Body of pancreas (tissue), 4 donors: ENCODE data around the gene SUMO2. TPM values are rescaled to one million over a fixed set of nuclear protein-coding genes. Genes with fewer than 3 reads are reported as not detected.
"Not testable (repeated sequence)": the region's sequence is repeated elsewhere in the genome, so short reads cannot be mapped to it uniquely, and the experiment has no call there.

Experiments
- ATAC-seq: fragments of 150-250 bp; one replicate; pipeline ENCODE4 v1.9.1; 2016
- DNase-seq, 4 donors: peaks; one replicate each; pipeline ENCODE4 v3.0.0-alpha.2; 2019
- H3K27ac ChIP-seq, 4 donors: fragments of 200-600 bp; sonication (generic); 1 replicate in 3 of 4; 2 replicates in 1 of 4; pipeline versions ENCODE4 v1.5.1 to v1.6.1; 2016 to 2019; ENCODE audit warnings: mild to moderate bottlenecking in 1 of 4, mixed read lengths in 1 of 4, moderate library complexity in 1 of 4
- H3K27me3 ChIP-seq, 2 donors: fragments of 200-600 bp; sonication (generic); one replicate each; pipeline ENCODE4 v1.6.0; 2016; ENCODE audit warnings: mild to moderate bottlenecking in 1 of 2
- H3K36me3 ChIP-seq, 2 donors: fragments of 200-600 bp; sonication (generic); replicated peaks in 1 of 2; 2 replicates each; pipeline ENCODE4 v1.5.1; 2016; ENCODE audit warnings: low read depth in 2 of 2; ENCODE audit not compliant: insufficient read depth in 1 of 2
- H3K4me1 ChIP-seq: fragments of 200-600 bp; sonication (generic); one replicate; pipeline ENCODE4 v1.6.0; 2016
- H3K4me3 ChIP-seq, 2 donors: fragments of 200-600 bp; sonication (generic); 1 replicate in 1 of 2; 2 replicates in 1 of 2; pipeline ENCODE4 v1.5.1; 2016 to 2019
- H3K9me3 ChIP-seq, 3 donors: fragments of 200-600 bp; sonication (generic); 1 replicate in 2 of 3; 2 replicates in 1 of 3; pipeline ENCODE4 v1.5.1; 2016
- POLR2A ChIP-seq, 3 donors: fragments of 450-650 bp; IDR thresholded peaks; one replicate each; pipeline ENCODE4 v1.6.1; 2016; ENCODE audit warnings: antibody characterized with exemption in 3 of 3, mild to moderate bottlenecking in 2 of 3
- WGBS, 2 donors: methylation state at CpG; one replicate each; pipeline ENCODE4 v1.1.5; 2017; 5-methylcytosine and 5-hydroxymethylcytosine counted together
- intact Hi-C: fragments of 100-400 bp; cut with DNase I; formaldehyde crosslinking; loops from one replicate; pipeline ENCODE4 v1.15.1; 2023
- total RNA-seq, 2 donors: library from RNA; depleted of rRNA; stranded (reverse); fragments of >200 nt; gene quantifications; one replicate each; pipeline ENCODE4 v1.1.0, GENCODE V29; 2016
- TF ChIP-seq, protein P1 (sequence below), 7 experiments: fragments of 450-650 bp in 4 of 7; fragments of 200-600 bp in 3 of 7; sonication (generic) in 3 of 7; IDR thresholded peaks; one replicate each; pipeline ENCODE4 v1.5.1; 2016 to 2019; ENCODE audit warnings: antibody characterized with exemption in 7 of 7

The SUMO2 gene
- total RNA-seq, 2 donors from 2014 or later, result 25.1 to 25.2 TPM

DNA sequence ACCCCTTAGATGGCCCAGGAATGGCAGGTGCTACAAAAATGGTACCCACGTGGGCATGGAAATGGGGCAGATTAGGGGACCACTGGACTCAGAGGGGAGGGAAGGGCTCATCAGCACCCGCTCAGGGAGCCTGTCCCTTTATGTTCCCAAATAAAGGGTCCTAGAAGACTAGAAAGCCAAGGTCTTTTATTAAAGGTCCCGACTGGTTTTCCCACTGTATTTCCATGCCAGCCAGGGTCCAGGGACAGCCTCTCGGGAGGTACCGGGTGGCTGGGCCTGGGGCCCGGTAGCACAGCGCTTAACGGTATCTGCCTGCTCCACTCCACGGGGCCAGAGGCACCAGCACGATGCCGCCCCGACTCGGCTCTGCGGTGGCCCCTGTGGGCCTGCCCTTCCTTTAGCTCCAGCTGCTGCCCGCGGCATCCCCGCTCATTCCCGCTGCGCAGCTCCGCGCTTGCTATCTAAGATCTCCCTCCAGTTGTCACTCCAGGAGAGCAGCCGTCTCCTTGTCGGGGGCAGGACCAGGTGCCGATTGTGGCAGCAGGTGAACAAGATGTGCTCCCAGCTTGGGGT, 52.6 kb downstream of the SUMO2 start:
- no peak overlapping the region for H3K4me3 ChIP-seq
- no peaks in the 10 kb centered on the region for H3K27me3 ChIP-seq
- H3K27ac ChIP-seq, result peak overlapping the region in 3 of 4 donors; percentile 85 to 89 (median 89)
- intact Hi-C loops, result no loop called here
- DNase-seq (peak in 1 of 4 donors; percentile 25), ATAC-seq (no peak)
- H3K4me1 ChIP-seq, result peaks cover 18% of the 10 kb centered on the region
- 67 to 76% methylated on average over 20 to 24 of the region's 24 CpGs for WGBS, 2 donors
- TF ChIP-seq POLR2A (IDR thresholded peaks at IDR 0.05), result no peak
- TF ChIP-seq, protein P1, sequence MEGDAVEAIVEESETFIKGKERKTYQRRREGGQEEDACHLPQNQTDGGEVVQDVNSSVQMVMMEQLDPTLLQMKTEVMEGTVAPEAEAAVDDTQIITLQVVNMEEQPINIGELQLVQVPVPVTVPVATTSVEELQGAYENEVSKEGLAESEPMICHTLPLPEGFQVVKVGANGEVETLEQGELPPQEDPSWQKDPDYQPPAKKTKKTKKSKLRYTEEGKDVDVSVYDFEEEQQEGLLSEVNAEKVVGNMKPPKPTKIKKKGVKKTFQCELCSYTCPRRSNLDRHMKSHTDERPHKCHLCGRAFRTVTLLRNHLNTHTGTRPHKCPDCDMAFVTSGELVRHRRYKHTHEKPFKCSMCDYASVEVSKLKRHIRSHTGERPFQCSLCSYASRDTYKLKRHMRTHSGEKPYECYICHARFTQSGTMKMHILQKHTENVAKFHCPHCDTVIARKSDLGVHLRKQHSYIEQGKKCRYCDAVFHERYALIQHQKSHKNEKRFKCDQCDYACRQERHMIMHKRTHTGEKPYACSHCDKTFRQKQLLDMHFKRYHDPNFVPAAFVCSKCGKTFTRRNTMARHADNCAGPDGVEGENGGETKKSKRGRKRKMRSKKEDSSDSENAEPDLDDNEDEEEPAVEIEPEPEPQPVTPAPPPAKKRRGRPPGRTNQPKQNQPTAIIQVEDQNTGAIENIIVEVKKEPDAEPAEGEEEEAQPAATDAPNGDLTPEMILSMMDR (IDR thresholded peaks at IDR 0.05), result no peak
- no peaks in the 10 kb centered on the region for H3K9me3 ChIP-seq
- H3K36me3 ChIP-seq, result no peaks in the 10 kb centered on the region

DNA sequence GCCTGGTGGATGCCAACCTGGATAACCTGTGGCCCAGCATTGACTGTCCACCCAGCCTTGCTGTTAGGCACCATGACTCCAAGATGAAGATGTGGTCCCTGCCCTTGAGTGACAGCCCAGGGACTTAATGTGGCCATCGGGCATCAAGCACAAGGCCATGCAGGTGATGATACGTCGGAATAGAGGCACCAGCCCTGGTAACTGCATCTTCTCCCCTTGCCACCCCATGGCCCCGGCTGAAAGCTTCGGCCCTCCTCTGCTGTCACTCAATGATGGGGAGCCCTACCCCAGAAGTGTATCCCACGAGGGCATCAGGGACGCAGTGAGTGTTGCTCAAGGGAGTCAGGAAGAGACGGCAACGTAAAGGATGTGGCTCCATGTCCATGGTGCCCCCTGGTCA, 53.2 kb downstream of the SUMO2 start:
- intact Hi-C loops, result no loop called here
- H3K36me3 ChIP-seq, result no peaks in the 10 kb centered on the region
- no peak for TF ChIP-seq POLR2A (IDR thresholded peaks at IDR 0.05)
- TF ChIP-seq, protein P1 (IDR thresholded peaks at IDR 0.05), result no peak
- H3K4me1 ChIP-seq, result peaks cover 19% of the 10 kb centered on the region
- DNase-seq (no peak), ATAC-seq (no peak)
- H3K4me3 ChIP-seq, result no peak overlapping the region
- no peak overlapping the region for H3K27ac ChIP-seq
- no peaks in the 10 kb centered on the region for H3K9me3 ChIP-seq
- no peaks in the 10 kb centered on the region for H3K27me3 ChIP-seq
- WGBS, 2 donors, result 84 to 89% methylated on average over 5 to 9 of the region's 9 CpGs

DNA sequence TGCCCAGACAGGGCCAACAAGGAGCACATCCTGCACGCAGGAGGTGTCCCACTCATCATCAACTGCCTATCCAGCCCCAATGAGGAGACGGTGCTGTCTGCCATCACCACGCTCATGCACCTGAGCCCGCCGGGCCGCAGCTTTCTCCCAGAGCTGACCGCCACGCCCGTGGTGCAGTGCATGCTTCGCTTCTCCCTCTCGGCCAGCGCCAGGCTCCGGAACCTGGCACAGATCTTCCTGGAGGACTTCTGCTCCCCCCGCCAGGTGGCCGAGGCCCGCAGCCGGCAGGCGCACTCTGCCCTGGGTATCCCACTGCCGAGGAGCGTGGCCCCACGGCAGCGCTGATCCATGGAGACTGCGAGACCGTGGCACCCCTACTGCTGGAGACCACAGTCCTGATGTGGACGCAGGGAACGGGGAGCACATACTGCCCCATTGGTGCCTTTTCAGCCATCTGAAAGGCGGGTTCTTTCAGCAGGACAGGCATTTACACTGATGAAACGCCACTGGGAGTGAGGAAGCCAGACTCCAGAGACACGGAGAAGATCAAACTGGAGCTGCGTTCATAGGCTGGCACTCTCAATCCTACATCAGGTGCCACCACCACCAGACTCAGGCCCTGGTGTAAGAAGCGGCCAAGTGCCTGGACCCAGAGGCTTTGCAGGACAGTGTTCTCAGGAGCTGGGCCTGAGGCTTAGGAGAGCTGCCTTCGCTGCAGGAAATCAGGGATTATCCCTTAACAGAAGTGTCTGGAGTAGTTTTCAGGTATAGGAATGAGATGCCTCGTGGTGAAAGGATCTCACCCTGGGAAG, 53.9 kb downstream of the SUMO2 start:
- 88 to 93% methylated on average over 5 to 29 of the region's 33 CpGs for WGBS, 2 donors
- Histone ChIP-seq H3K9me3 (no peaks in the 10 kb centered on the region), H3K27me3 (no peaks in the 10 kb centered on the region), H3K36me3 (no peaks in the 10 kb centered on the region), H3K27ac (no peak overlapping the region), H3K4me3 (no peak overlapping the region), H3K4me1 (peaks cover 26% of the 10 kb centered on the region)
- ATAC-seq (no peak), DNase-seq (no peak)
- TF ChIP-seq, protein P1 (IDR thresholded peaks at IDR 0.05), result no peak
- TF ChIP-seq POLR2A (IDR thresholded peaks at IDR 0.05), result no peak
- intact Hi-C loops, result no loop called here

DNA sequence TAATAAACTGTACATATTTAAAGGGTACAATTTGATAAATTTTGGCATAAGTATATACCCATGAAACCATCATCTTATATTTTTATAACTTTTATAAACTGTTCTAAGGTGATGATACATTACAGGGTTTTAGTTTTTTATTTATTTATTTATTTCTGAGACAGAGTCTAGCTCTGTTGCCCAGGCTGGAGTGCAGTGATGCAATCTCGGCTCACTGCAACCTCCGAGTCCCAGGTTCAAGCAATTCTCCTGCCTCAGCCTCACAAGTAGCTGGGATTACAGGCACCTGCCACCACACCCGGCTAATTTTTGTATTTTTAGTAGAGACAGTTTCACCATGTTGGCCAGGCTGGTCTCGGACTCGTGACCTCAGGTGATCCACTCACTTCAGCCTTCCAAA, 54.8 kb downstream of the SUMO2 start:
- H3K27ac ChIP-seq, intact Hi-C loops, H3K9me3 ChIP-seq, H3K36me3 ChIP-seq, H3K4me3 ChIP-seq, DNase-seq, ATAC-seq, H3K27me3 ChIP-seq: not testable (repeated sequence)
- H3K4me1 ChIP-seq, result peaks cover 28% of the 10 kb centered on the region
- WGBS, 2 donors, result 84 to 88% methylated on average over 5 of the region's 5 CpGs

DNA sequence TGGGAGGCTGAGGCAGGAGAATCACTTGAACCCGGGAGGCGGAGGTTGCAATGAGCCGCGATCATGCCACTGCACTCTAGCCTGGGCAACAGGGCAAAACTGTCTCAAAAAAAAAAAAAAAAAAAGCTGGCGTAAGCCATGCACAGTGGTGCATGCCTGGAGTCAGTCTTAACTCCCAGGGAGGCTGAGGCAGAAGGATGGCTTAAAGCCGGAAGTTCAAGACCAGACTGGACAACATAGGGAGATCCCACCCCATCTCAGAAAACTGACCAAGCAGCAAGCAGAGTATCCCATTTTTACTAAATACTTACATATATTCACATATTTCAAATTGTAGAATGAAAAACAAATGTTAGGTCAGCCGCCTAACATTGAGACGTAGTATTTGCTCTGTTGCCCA, 55.8 kb downstream of the SUMO2 start:
- no peaks in the 10 kb centered on the region for H3K9me3 ChIP-seq
- H3K27ac ChIP-seq, result no peak overlapping the region
- H3K36me3 ChIP-seq, result no peaks in the 10 kb centered on the region
- 87 to 96% methylated on average over 8 of the region's 8 CpGs for WGBS, 2 donors
- H3K4me3 ChIP-seq, result no peak overlapping the region
- intact Hi-C loops, result no loop called here
- DNase-seq (no peak), ATAC-seq (no peak)
- H3K4me1 ChIP-seq, result peaks cover 23% of the 10 kb centered on the region
- TF ChIP-seq POLR2A (IDR thresholded peaks at IDR 0.05), result no peak
- TF ChIP-seq, protein P1 (IDR thresholded peaks at IDR 0.05), result no peak
- H3K27me3 ChIP-seq, result no peaks in the 10 kb centered on the region
